Nephron progenitor cell (in vitro differentiated cells): ENCODE measurements around the gene NTN1.

Source experiments
- DNase-seq: peaks from one replicate; pipeline ENCODE4 v3.0.0; 2021
- H3K27ac Mint-ChIP-seq: 2 replicates; pipeline ENCODE4 v1.8.0; 2021; ENCODE audit warnings: mild to moderate bottlenecking, moderate library complexity, mixed read lengths
- H3K27me3 Mint-ChIP-seq: 2 replicates; pipeline ENCODE4 v1.8.0; 2021; ENCODE audit warnings: mild to moderate bottlenecking, low read depth, mixed read lengths; ENCODE audit not compliant: poor library complexity
- H3K36me3 Mint-ChIP-seq: 2 replicates; pipeline ENCODE4 v1.8.0; 2021; ENCODE audit warnings: low read depth, mixed read lengths
- H3K4me1 Mint-ChIP-seq: 2 replicates; pipeline ENCODE4 v1.8.0; 2021; ENCODE audit warnings: mixed read lengths
- H3K4me3 Mint-ChIP-seq: 2 replicates; pipeline ENCODE4 v1.8.0; 2021; ENCODE audit warnings: mild to moderate bottlenecking, moderate library complexity, mixed read lengths
- H3K9me3 Mint-ChIP-seq: 2 replicates; pipeline ENCODE4 v1.8.0; 2021; ENCODE audit warnings: mild to moderate bottlenecking, moderate library complexity, mixed read lengths
- CTCF ChIP-seq: fragments of 200-600 bp; sonication (generic); IDR thresholded peaks from 2 replicates; pipeline ENCODE4 v1.5.0; 2021; ENCODE audit warnings: antibody characterized with exemption

The NTN1 gene

GRCh38 chr17:9231449-9232154 lies 210.3 kb downstream of the NTN1 start:
- Mint-ChIP-seq H3K4me3 (no peak overlapping the region), H3K27ac (peak overlapping the region; percentile 34), H3K4me1 (peaks cover 16% of the 10 kb centered on the region), H3K27me3 (no peaks in the 10 kb centered on the region), H3K9me3 (no peaks in the 10 kb centered on the region), H3K36me3 (no peaks in the 10 kb centered on the region)
- TF ChIP-seq CTCF, result no peak
- DNase-seq, result no peak

GRCh38 chr17:9232155-9232475 lies 210.8 kb downstream of the NTN1 start:
- Mint-ChIP-seq H3K4me3 (no peak overlapping the region), H3K27ac (no peak overlapping the region), H3K9me3 (no peaks in the 10 kb centered on the region), H3K4me1 (peaks cover 16% of the 10 kb centered on the region), H3K27me3 (no peaks in the 10 kb centered on the region), H3K36me3 (peaks cover 3% of the 10 kb centered on the region)
- no peak for TF ChIP-seq CTCF
- no peak for DNase-seq

DNA sequence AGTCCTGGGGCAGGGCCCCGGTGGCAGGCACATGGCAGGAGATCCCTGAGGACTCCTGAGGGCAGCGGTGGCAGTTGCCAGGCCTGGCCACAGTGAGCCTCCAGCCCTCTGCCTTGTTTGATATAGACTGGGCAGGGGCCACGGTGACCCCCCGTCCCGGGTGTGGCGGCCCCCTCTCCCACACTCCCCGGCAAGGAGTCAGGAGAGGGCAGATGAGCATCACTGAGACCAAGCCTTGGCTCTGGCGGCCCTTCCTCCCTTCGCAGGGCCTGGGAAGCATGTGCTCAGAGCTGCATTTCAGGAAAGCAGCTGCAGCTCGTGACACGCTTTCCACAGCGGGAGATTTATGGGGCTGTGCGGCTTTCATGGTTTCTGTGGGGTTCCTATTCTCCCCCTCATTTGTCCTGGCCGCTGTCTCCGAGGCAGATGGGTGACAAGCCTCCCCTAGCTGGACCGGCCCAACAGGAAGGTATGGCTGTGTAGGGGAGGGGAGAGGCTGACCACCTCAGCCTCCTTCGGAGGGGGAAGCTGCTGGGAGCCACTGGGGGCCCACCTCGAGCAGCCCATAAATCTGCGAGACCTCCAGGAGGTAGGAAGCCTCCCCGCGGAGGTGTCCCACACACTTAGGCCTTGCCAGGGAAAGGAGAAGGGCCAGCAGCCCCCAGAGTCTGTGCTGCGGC lies 211.4 kb downstream of the NTN1 start:
- H3K4me3 Mint-ChIP-seq, result no peak overlapping the region
- H3K27ac Mint-ChIP-seq, result no peak overlapping the region
- peaks cover 3% of the 10 kb centered on the region for H3K27me3 Mint-ChIP-seq
- no peak for TF ChIP-seq CTCF
- H3K9me3 Mint-ChIP-seq, result no peaks in the 10 kb centered on the region
- peaks cover 9% of the 10 kb centered on the region for H3K36me3 Mint-ChIP-seq
- DNase-seq, result peak; percentile 55
- H3K4me1 Mint-ChIP-seq, result peaks cover 21% of the 10 kb centered on the region

GRCh38 chr17:9233271-9233599 lies 211.9 kb downstream of the NTN1 start:
- H3K36me3 Mint-ChIP-seq, result peaks cover 13% of the 10 kb centered on the region

DNA sequence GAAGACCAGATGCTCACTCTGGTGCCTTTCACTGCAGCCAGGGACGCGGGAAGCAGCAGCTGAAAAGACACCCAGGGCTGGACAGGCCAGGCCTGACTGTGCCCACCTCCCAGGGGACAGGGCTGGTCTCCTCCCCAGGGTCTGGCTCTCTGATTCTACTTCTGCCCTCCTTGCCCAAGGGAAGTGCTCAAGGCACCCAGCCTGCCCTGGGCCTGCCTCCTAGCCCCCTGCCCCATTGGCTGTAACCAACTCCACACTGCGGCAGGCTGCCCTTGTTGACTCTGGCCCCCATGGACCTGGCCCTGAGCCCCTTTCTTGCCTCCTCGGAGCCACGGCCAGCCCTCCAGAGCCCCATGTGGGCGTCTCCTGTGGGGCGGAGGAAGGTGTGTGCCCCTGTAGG lies 212.5 kb downstream of the NTN1 start:
- Mint-ChIP-seq H3K4me3 (no peak overlapping the region), H3K9me3 (no peaks in the 10 kb centered on the region), H3K36me3 (peaks cover 13% of the 10 kb centered on the region), H3K27ac (no peak overlapping the region), H3K27me3 (peaks cover 5% of the 10 kb centered on the region), H3K4me1 (peaks cover 31% of the 10 kb centered on the region)
- DNase-seq, result no peak
- TF ChIP-seq CTCF, result no peak

More at GRCh38 chr17:9233271-9233599, 211.9 kb downstream of the NTN1 start:
- Mint-ChIP-seq H3K4me1 (peaks cover 26% of the 10 kb centered on the region), H3K9me3 (no peaks in the 10 kb centered on the region), H3K27ac (no peak overlapping the region), H3K4me3 (no peak overlapping the region), H3K27me3 (peaks cover 3% of the 10 kb centered on the region)
- no peak for TF ChIP-seq CTCF
- no peak for DNase-seq
